HepG2 (cell line): ENCODE results near the gene ARMC5.

Experiments used
- CTCF ChIP-seq: sonication (generic); formaldehyde crosslinking; IDR thresholded peaks from 2 replicates; pipeline ENCODE4 v1.5.0; 2020; ENCODE audit warnings: mild to moderate bottlenecking, missing genetic modification reagents, moderate library complexity
- HNRNPUL1 ChIP-seq: fragments of 200-400 bp; formaldehyde crosslinking; IDR thresholded peaks from 2 replicates; pipeline ENCODE4 v1.6.1; 2017; ENCODE audit warnings: low read depth, mild to moderate bottlenecking, low read length, moderate library complexity
- JUNB ChIP-seq: sonication (generic); formaldehyde crosslinking; IDR thresholded peaks from 2 replicates; pipeline ENCODE4 v1.8.0; 2022; ENCODE audit warnings: missing genetic modification reagents, mild to moderate bottlenecking, borderline replicate concordance
- MAX ChIP-seq: IDR thresholded peaks from 2 replicates; pipeline ENCODE4 v1.6.1; 2012; ENCODE audit warnings: inconsistent platforms
- MXI1 ChIP-seq: IDR thresholded peaks from 3 replicates; pipeline ENCODE4 v1.6.1; 2012; ENCODE audit warnings: low read depth, low read length, inconsistent platforms, borderline replicate concordance
- TP53 ChIP-seq: sonication (generic); formaldehyde crosslinking; conservative IDR thresholded peaks from 2 replicates; pipeline ENCODE4 v1.4.0; 2020; ENCODE audit warnings: missing genetic modification reagents
- ZBTB1 ChIP-seq: sonication (generic); formaldehyde crosslinking; IDR thresholded peaks from 2 replicates; pipeline ENCODE4 v1.4.0; 2020; ENCODE audit warnings: missing genetic modification reagents, borderline replicate concordance
- ZBTB26 ChIP-seq: IDR thresholded peaks from 2 replicates; pipeline ENCODE4 v1.6.1; 2016; ENCODE audit warnings: missing compliant biosample characterization, missing genetic modification reagents, borderline replicate concordance
- ZNF121 ChIP-seq: sonication (generic); formaldehyde crosslinking; IDR thresholded peaks from 2 replicates; pipeline ENCODE4 v1.5.0; 2020; ENCODE audit warnings: mild to moderate bottlenecking, missing genetic modification reagents
- ZNF18 ChIP-seq: sonication (generic); formaldehyde crosslinking; IDR thresholded peaks from 2 replicates; pipeline ENCODE4 v1.8.0; 2022; ENCODE audit warnings: mild to moderate bottlenecking, missing genetic modification reagents; ENCODE audit not compliant: insufficient replicate concordance
- ZNF232 ChIP-seq: sonication (generic); formaldehyde crosslinking; IDR thresholded peaks from 2 replicates; pipeline ENCODE4 v1.4.0; 2020; ENCODE audit warnings: missing genetic modification reagents, borderline replicate concordance
- ZNF274 ChIP-seq: sonication (generic); formaldehyde crosslinking; IDR thresholded peaks from 2 replicates; pipeline ENCODE4 v1.5.1; 2020; ENCODE audit warnings: mild to moderate bottlenecking, missing genetic modification reagents

- TF ChIP-seq HNRNPUL1, result no peak
- no peak for TF ChIP-seq ZNF232 (CRISPR knock-in tag)
- TF ChIP-seq JUNB (CRISPR knock-in tag), result no peak
- TF ChIP-seq MAX, result no peak
- no peak for TF ChIP-seq ZNF121 (CRISPR knock-in tag)
- no peak for TF ChIP-seq TP53 (CRISPR knock-in tag)
- TF ChIP-seq ZBTB26 (CRISPR knock-in tag), result no peak
- no peak for TF ChIP-seq MXI1
- TF ChIP-seq ZBTB1 (CRISPR knock-in tag), result no peak
- no peak for TF ChIP-seq CTCF (CRISPR knock-in tag)
- no peak for TF ChIP-seq ZNF18 (CRISPR knock-in tag)
- no peak for TF ChIP-seq ZNF274 (CRISPR knock-in tag)
These were observed 54.6 kb downstream of the ARMC5 start for GRCh38 chr16:31513884-31514283.
